K562 (cell line): ENCODE measurements around the gene DACT3. TPM values are rescaled to one million over a fixed set of nuclear protein-coding genes. Genes with fewer than 3 reads are reported as not detected.
A peak's percentile ranks its signal among the peaks of the same experiment; 100 is the strongest.

Source experiments
- CEBPB ChIP-seq: fragments of 450-650 bp; IDR thresholded peaks from 2 replicates; pipeline ENCODE4 v1.6.1; 2016; ENCODE audit warnings: missing genetic modification characterization, missing compliant biosample characterization
- CHCHD3 ChIP-seq: fragments of 250-450 bp; sonication (Bioruptor Pico); IDR thresholded peaks from 2 replicates; pipeline ENCODE4 v2.1.2; 2022; ENCODE audit warnings: mild to moderate bottlenecking
- CREBBP ChIP-seq: IDR thresholded peaks from one replicate; pipeline ENCODE4 v1.6.1; 2012; ENCODE audit warnings: low read depth, mild to moderate bottlenecking, control low read depth, inconsistent platforms, low read length
- ETV5 ChIP-seq: sonication (generic); formaldehyde crosslinking; IDR thresholded peaks from 2 replicates; pipeline ENCODE4 v1.4.0; 2020; ENCODE audit warnings: low read depth, mild to moderate bottlenecking, missing genetic modification reagents
- HDAC1 ChIP-seq, 2 experiments: fragments of 450-650 bp; IDR thresholded peaks; 2 replicates each; pipeline ENCODE4 v1.6.1; 2016 to 2017; ENCODE audit warnings: inconsistent platforms in 1 of 2, mild to moderate bottlenecking in 1 of 2, moderate library complexity in 1 of 2
- HMG20B ChIP-seq: fragments of 250-450 bp; sonication (Bioruptor Pico); IDR thresholded peaks from 2 replicates; pipeline ENCODE4 v1.5.0; 2021; ENCODE audit warnings: mild to moderate bottlenecking
- PHB2 ChIP-seq: fragments of 450-650 bp; IDR thresholded peaks from 2 replicates; pipeline ENCODE4 v1.6.1; 2017; ENCODE audit warnings: low read depth
- PURB ChIP-seq: sonication (generic); formaldehyde crosslinking; IDR thresholded peaks from 2 replicates; pipeline ENCODE4 v1.9.0; 2021; ENCODE audit warnings: low read depth, mild to moderate bottlenecking, missing genetic modification reagents
- SAP30 ChIP-seq: fragments of 200-600 bp; sonication (generic); IDR thresholded peaks from 2 replicates; pipeline ENCODE4 v1.6.1; 2012; ENCODE audit warnings: borderline replicate concordance, low read depth, mild to moderate bottlenecking, moderate library complexity, low read length, control low read depth, inconsistent platforms; ENCODE audit not compliant: insufficient read depth, poor library complexity, severe bottlenecking
- SNIP1 ChIP-seq: fragments of 450-650 bp; IDR thresholded peaks from 2 replicates; pipeline ENCODE4 v1.7.1; 2017; ENCODE audit warnings: low read depth, mild to moderate bottlenecking
- SUPT5H ChIP-seq: fragments of 450-650 bp; IDR thresholded peaks from 2 replicates; pipeline ENCODE4 v1.6.1; 2016
- TEAD1 ChIP-seq, 2 experiments: fragments of 450-650 bp in 1 of 2; sonication (generic) in 1 of 2; formaldehyde crosslinking; IDR thresholded peaks; 2 replicates each; pipeline versions ENCODE4 v1.4.0 to v1.8.0; 2020 to 2022; ENCODE audit warnings: mild to moderate bottlenecking in 2 of 2, missing genetic modification reagents in 1 of 2
- ZFP1 ChIP-seq: fragments of 450-650 bp; formaldehyde crosslinking; IDR thresholded peaks from 2 replicates; pipeline ENCODE4 v1.4.0; 2020; ENCODE audit warnings: mild to moderate bottlenecking, mixed read lengths
- ZNF23 ChIP-seq: fragments of 250-450 bp; sonication (Bioruptor Pico); IDR thresholded peaks from 2 replicates; pipeline ENCODE4 v1.4.0; 2020; ENCODE audit warnings: mild to moderate bottlenecking
- ZNF830 ChIP-seq: fragments of 250-450 bp; sonication (Bioruptor Pico); IDR thresholded peaks from 2 replicates; pipeline ENCODE4 v1.5.0; 2021; ENCODE audit warnings: mild to moderate bottlenecking
- polyA plus RNA-seq, 8 experiments: library from polyadenylated mRNA; depleted of rRNA in 4 of 8; stranded (reverse) in 5 of 8; unstranded in 3 of 8; fragments of >200 nt; fragmentation: Nextera tagmentation in 2 of 8; fragmentation: Illumina TruSeq in 1 of 8; extraction: Ambion mirVana in 2 of 8; extraction: Trizol in 1 of 8; gene quantifications; 2 replicates each; pipeline versions ENCODE4 v1.2.1 to v1.2.3, GENCODE V29; 2011 to 2014; ENCODE audit warnings: inconsistent platforms in 1 of 8, missing spikeins in 1 of 8
- total RNA-seq, 7 experiments: library from RNA; depleted of rRNA in 6 of 7; stranded (reverse); fragments of >200 nt in 6 of 7; fragmentation: Illumina TruSeq in 2 of 7; extraction: Trizol in 2 of 7; gene quantifications; 2 replicates each; pipeline versions ENCODE4 v1.2.1 to v1.2.3, GENCODE V29; 2011 to 2021; ENCODE audit warnings: low replicate concordance in 1 of 7
- TF ChIP-seq, protein P1 (sequence below): fragments of 450-650 bp; conservative IDR thresholded peaks from 2 replicates; pipeline ENCODE4 v1.6.1; 2016; ENCODE audit warnings: missing genetic modification characterization, low read depth, mild to moderate bottlenecking, control low read depth, missing compliant biosample characterization
- TF ChIP-seq, protein P2 (sequence below): sonication (generic); formaldehyde crosslinking; IDR thresholded peaks from 2 replicates; pipeline ENCODE4 v1.8.0; 2023; ENCODE audit warnings: mild to moderate bottlenecking, missing genetic modification reagents
- TF ChIP-seq, protein P3 (sequence below): fragments of 250-450 bp; sonication (Bioruptor Pico); IDR thresholded peaks from 2 replicates; pipeline ENCODE4 v1.4.0; 2020; ENCODE audit warnings: mild to moderate bottlenecking

The DACT3 gene
- total and polyA plus RNA-seq, 9 of the 15 experiments (the other 6 are each of a cell fraction or from before 2014, with no cell fraction given) = 0.67 to 6.5 (median 3.5) TPM

DNA sequence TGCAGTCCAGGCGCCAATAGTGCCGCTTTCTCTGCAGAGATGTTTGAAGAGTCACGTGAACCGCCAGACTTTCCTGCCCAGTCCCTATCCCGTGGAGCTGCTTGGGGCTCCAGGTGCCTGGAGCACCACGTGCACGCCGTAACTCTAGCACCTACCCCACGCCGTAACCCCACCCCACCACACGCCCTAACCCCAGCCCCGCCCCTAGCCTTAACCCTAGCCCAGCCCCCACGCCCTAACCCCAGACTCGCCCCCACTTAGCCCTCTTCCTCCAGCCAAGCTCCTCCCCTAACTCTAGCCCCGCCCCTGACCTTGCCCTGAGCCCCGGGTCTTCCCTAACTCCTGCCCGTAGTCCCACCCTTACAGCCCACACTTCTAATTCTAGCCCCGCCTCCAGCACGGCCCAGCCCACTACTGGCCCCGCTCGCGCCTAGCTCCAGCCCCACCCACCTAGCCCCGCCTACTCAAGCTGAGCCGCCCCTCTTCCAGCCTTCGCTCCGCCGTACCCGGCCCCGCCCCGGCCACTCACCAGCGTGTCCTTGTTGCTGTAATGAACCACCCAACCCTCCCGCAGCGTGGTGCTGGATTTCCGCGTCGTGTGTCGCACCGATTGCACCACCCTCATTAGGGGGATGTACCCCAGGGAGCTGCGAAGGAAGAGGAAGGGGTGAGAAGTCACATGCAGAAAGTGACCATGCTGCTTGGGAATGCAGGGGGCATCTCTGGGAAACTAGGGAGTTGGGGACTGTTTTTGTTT, 36.4 kb upstream of the DACT3 start (continued):
- TF ChIP-seq PURB (no peak), PHB2 (no peak), ZFP1 (CRISPR knock-in tag) (no peak), ETV5 (no peak), CREBBP (no peak), HDAC1 (IDR thresholded peaks at IDR 0.05) (peak in 1 of 2 experiments; percentile 63; a peak in 2 of 4 replicates), HMG20B (no peak), ZNF23 (CRISPR knock-in tag) (no peak), ZNF830 (CRISPR knock-in tag) (no peak), CHCHD3 (CRISPR knock-in tag) (no peak), SNIP1 (no peak), TEAD1 (CRISPR knock-in tag; IDR thresholded peaks at IDR 0.05) (peak in 1 of 2 experiments; percentile 40; a peak in 1 of 4 replicates), SUPT5H (0 out of 2 replicates have a peak, but pooled peaks have one; percentile 31), CEBPB (tag) (peak; percentile 81), SAP30 (peak; percentile 48)
- TF ChIP-seq, protein P1, sequence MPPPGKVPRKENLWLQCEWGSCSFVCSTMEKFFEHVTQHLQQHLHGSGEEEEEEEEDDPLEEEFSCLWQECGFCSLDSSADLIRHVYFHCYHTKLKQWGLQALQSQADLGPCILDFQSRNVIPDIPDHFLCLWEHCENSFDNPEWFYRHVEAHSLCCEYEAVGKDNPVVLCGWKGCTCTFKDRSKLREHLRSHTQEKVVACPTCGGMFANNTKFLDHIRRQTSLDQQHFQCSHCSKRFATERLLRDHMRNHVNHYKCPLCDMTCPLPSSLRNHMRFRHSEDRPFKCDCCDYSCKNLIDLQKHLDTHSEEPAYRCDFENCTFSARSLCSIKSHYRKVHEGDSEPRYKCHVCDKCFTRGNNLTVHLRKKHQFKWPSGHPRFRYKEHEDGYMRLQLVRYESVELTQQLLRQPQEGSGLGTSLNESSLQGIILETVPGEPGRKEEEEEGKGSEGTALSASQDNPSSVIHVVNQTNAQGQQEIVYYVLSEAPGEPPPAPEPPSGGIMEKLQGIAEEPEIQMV (tag) = no peak
- TF ChIP-seq, protein P2, sequence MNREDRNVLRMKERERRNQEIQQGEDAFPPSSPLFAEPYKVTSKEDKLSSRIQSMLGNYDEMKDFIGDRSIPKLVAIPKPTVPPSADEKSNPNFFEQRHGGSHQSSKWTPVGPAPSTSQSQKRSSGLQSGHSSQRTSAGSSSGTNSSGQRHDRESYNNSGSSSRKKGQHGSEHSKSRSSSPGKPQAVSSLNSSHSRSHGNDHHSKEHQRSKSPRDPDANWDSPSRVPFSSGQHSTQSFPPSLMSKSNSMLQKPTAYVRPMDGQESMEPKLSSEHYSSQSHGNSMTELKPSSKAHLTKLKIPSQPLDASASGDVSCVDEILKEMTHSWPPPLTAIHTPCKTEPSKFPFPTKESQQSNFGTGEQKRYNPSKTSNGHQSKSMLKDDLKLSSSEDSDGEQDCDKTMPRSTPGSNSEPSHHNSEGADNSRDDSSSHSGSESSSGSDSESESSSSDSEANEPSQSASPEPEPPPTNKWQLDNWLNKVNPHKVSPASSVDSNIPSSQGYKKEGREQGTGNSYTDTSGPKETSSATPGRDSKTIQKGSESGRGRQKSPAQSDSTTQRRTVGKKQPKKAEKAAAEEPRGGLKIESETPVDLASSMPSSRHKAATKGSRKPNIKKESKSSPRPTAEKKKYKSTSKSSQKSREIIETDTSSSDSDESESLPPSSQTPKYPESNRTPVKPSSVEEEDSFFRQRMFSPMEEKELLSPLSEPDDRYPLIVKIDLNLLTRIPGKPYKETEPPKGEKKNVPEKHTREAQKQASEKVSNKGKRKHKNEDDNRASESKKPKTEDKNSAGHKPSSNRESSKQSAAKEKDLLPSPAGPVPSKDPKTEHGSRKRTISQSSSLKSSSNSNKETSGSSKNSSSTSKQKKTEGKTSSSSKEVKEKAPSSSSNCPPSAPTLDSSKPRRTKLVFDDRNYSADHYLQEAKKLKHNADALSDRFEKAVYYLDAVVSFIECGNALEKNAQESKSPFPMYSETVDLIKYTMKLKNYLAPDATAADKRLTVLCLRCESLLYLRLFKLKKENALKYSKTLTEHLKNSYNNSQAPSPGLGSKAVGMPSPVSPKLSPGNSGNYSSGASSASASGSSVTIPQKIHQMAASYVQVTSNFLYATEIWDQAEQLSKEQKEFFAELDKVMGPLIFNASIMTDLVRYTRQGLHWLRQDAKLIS (CRISPR knock-in tag) = no peak
- TF ChIP-seq, protein P3, sequence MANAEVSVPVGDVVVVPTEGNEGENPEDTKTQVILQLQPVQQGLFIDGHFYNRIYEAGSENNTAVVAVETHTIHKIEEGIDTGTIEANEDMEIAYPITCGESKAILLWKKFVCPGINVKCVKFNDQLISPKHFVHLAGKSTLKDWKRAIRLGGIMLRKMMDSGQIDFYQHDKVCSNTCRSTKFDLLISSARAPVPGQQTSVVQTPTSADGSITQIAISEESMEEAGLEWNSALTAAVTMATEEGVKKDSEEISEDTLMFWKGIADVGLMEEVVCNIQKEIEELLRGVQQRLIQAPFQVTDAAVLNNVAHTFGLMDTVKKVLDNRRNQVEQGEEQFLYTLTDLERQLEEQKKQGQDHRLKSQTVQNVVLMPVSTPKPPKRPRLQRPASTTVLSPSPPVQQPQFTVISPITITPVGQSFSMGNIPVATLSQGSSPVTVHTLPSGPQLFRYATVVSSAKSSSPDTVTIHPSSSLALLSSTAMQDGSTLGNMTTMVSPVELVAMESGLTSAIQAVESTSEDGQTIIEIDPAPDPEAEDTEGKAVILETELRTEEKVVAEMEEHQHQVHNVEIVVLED (CRISPR knock-in tag) = peak; percentile 44; the same call in 1 of the 2 replicates
